ENCODE data around the gene DSG4.

DSG4 gene

DNA sequence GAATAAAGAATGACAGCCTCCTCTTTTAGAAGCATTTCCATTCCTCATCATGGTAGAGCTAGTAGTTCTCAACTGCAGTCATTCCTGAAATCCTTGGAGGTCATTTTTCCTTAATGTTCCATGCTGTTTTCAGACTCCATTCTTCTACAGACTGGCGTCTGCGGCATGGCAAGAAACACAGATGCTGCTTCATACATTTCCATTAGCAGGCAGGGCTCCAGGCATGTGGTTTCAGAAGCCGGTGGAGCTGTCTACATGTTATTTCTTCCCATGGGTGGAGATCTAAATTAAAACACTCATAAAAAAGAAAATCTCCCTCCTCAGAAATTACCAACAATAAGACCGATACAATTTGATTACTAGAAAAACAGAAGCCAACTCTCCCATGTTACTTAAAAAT, 64.9 kb downstream of the DSG4 start:
- Histone ChIP-seq H3K4me3 (ENCODE audit: insufficient read depth in 1 of 2, low read depth in 1 of 2, low read length in 2 of 2) (no peak overlapping the region), H2BK12ac (ENCODE audit: low read length in 2 of 2) (no peak overlapping the region), H3K23ac (ENCODE audit: low read length in 2 of 2) (no peak overlapping the region), H2AK5ac (ENCODE audit: low read length, severe bottlenecking) (no peak overlapping the region), H3K9me3 (ENCODE audit: control insufficient read depth, low read length) (no peaks in the 10 kb centered on the region), H3K14ac (ENCODE audit: low read length in 2 of 2) (no peak overlapping the region), H2BK120ac (ENCODE audit: low read depth, low read length) (no peak overlapping the region), H3K18ac (ENCODE audit: low read depth in 1 of 2, low read length in 2 of 2) (no peak overlapping the region), H3K9ac (ENCODE audit: low read length) (no peak overlapping the region), H2BK5ac (ENCODE audit: low read depth, low read length, poor library complexity, severe bottlenecking) (no peak overlapping the region), H4K8ac (ENCODE audit: low read length) (no peak overlapping the region), H3K27ac (ENCODE audit: low read length, poor library complexity, severe bottlenecking) (no peak overlapping the region), H3K4me1 (ENCODE audit: control insufficient read depth, insufficient read depth, low read depth, low read length) (no peaks in the 10 kb centered on the region), H2BK15ac (ENCODE audit: low read depth, poor library complexity, severe bottlenecking) (no peak overlapping the region), H3K79me1 (replicated peaks; ENCODE audit: low read length, poor library complexity, severe bottlenecking) (no peaks in the 10 kb centered on the region), H3K4ac (ENCODE audit: low read depth in 1 of 2, low read length in 2 of 2) (no peak overlapping the region), H3K27me3 (ENCODE audit: control insufficient read depth in 1 of 2, insufficient read depth in 1 of 2, low read length in 2 of 2) (no peaks in the 10 kb centered on the region), H3K4me2 (ENCODE audit: low read length, poor library complexity, severe bottlenecking) (no peak overlapping the region), H4K91ac (ENCODE audit: low read length) (no peak overlapping the region), H2AFZ (ENCODE audit: low read depth, low read length) (no peak overlapping the region), H3K36me3 (ENCODE audit: control insufficient read depth in 1 of 2, insufficient read depth in 2 of 2, low read depth in 1 of 2, low read length in 2 of 2) (no peaks in the 10 kb centered on the region)
- 100% methylated on average over 3 of the region's 4 CpGs for WGBS
- DNase-seq = no peak

GRCh38 chr18:31444142-31444541, 67.6 kb downstream of the DSG4 start:
- no peak overlapping the region for H2AFZ ChIP-seq (ENCODE audit: low read depth, low read length)
- H4K8ac ChIP-seq (ENCODE audit: low read length) = no peak overlapping the region
- H3K14ac ChIP-seq (ENCODE audit: low read length in 2 of 2) = no peak overlapping the region
- 100% methylated on average over 2 of the region's 2 CpGs for WGBS
- H3K4me1 ChIP-seq (ENCODE audit: control insufficient read depth, insufficient read depth, low read depth, low read length) = no peaks in the 10 kb centered on the region
- no peaks in the 10 kb centered on the region for H3K36me3 ChIP-seq (ENCODE audit: control insufficient read depth in 1 of 2, insufficient read depth in 2 of 2, low read depth in 1 of 2, low read length in 2 of 2)
- no peak overlapping the region for H2BK15ac ChIP-seq (ENCODE audit: low read depth, poor library complexity, severe bottlenecking)
- H3K27me3 ChIP-seq (ENCODE audit: control insufficient read depth in 1 of 2, insufficient read depth in 1 of 2, low read length in 2 of 2) = no peaks in the 10 kb centered on the region
- H3K4ac ChIP-seq (ENCODE audit: low read depth in 1 of 2, low read length in 2 of 2) = no peak overlapping the region
- no peak overlapping the region for H2BK12ac ChIP-seq (ENCODE audit: low read length in 2 of 2)
- H3K4me3 ChIP-seq (ENCODE audit: insufficient read depth in 1 of 2, low read depth in 1 of 2, low read length in 2 of 2) = no peak overlapping the region
- no peak overlapping the region for H4K91ac ChIP-seq (ENCODE audit: low read length)
- no peaks in the 10 kb centered on the region for H3K9me3 ChIP-seq (ENCODE audit: control insufficient read depth, low read length)
- no peak overlapping the region for H2BK120ac ChIP-seq (ENCODE audit: low read depth, low read length)
- no peak overlapping the region for H3K9ac ChIP-seq (ENCODE audit: low read length)
- no peak overlapping the region for H3K18ac ChIP-seq (ENCODE audit: low read depth in 1 of 2, low read length in 2 of 2)
- H3K27ac ChIP-seq (ENCODE audit: low read length, poor library complexity, severe bottlenecking) = no peak overlapping the region
- no peak overlapping the region for H2BK5ac ChIP-seq (ENCODE audit: low read depth, low read length, poor library complexity, severe bottlenecking)
- H3K23ac ChIP-seq (ENCODE audit: low read length in 2 of 2) = no peak overlapping the region
- no peak overlapping the region for H3K4me2 ChIP-seq (ENCODE audit: low read length, poor library complexity, severe bottlenecking)
- no peak for DNase-seq
- H3K79me1 ChIP-seq (replicated peaks; ENCODE audit: low read length, poor library complexity, severe bottlenecking) = no peaks in the 10 kb centered on the region
- no peak overlapping the region for H2AK5ac ChIP-seq (ENCODE audit: low read length, severe bottlenecking)

- H2AK5ac ChIP-seq (ENCODE audit: low read length, severe bottlenecking) = no peak overlapping the region
- no peaks in the 10 kb centered on the region for H3K4me1 ChIP-seq (ENCODE audit: control insufficient read depth, insufficient read depth, low read depth, low read length)
- H2BK15ac ChIP-seq (ENCODE audit: low read depth, poor library complexity, severe bottlenecking) = no peak overlapping the region
- H2BK120ac ChIP-seq (ENCODE audit: low read depth, low read length) = no peak overlapping the region
- no peaks in the 10 kb centered on the region for H3K79me1 ChIP-seq (replicated peaks; ENCODE audit: low read length, poor library complexity, severe bottlenecking)
- no peak overlapping the region for H3K4ac ChIP-seq (ENCODE audit: low read depth in 1 of 2, low read length in 2 of 2)
- H2BK12ac ChIP-seq (ENCODE audit: low read length in 2 of 2) = no peak overlapping the region
- no peak overlapping the region for H3K18ac ChIP-seq (ENCODE audit: low read depth in 1 of 2, low read length in 2 of 2)
- H3K23ac ChIP-seq (ENCODE audit: low read length in 2 of 2) = no peak overlapping the region
- no peak overlapping the region for H4K91ac ChIP-seq (ENCODE audit: low read length)
- no peak overlapping the region for H3K9ac ChIP-seq (ENCODE audit: low read length)
- H3K4me3 ChIP-seq (ENCODE audit: insufficient read depth in 1 of 2, low read depth in 1 of 2, low read length in 2 of 2) = no peak overlapping the region
- H3K9me3 ChIP-seq (ENCODE audit: control insufficient read depth, low read length) = no peaks in the 10 kb centered on the region
- no peak overlapping the region for H4K8ac ChIP-seq (ENCODE audit: low read length)
- H3K4me2 ChIP-seq (ENCODE audit: low read length, poor library complexity, severe bottlenecking) = no peak overlapping the region
- no peak overlapping the region for H3K27ac ChIP-seq (ENCODE audit: low read length, poor library complexity, severe bottlenecking)
- no peak for DNase-seq
- H2AFZ ChIP-seq (ENCODE audit: low read depth, low read length) = no peak overlapping the region
- no peaks in the 10 kb centered on the region for H3K36me3 ChIP-seq (ENCODE audit: control insufficient read depth in 1 of 2, insufficient read depth in 2 of 2, low read depth in 1 of 2, low read length in 2 of 2)
- H3K14ac ChIP-seq (ENCODE audit: low read length in 2 of 2) = no peak overlapping the region
- H2BK5ac ChIP-seq (ENCODE audit: low read depth, low read length, poor library complexity, severe bottlenecking) = no peak overlapping the region
- no peaks in the 10 kb centered on the region for H3K27me3 ChIP-seq (ENCODE audit: control insufficient read depth in 1 of 2, insufficient read depth in 1 of 2, low read length in 2 of 2)
Measured at GRCh38 chr18:31445908-31446307, 69.3 kb downstream of the DSG4 start.

DNA sequence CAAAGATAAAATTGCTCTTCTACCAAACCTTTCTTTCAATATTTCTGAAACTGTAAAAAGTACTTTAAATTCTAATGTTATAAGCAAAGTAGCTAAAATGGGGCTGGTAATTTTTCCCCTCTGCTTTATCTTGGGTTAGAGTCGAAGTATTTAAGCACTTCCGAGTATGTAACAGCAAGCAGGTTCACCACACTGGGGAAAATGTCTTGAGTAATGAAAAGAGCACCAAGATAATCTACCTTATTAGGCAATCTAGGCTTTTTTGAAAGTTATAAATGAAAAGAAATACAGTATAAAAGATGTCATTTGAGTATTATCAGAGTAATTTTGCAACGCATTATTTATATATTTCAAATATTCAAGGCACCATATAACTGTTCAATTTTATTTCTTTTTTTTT, 70.3 kb downstream of the DSG4 start:
- WGBS = 100% methylated on average over 2 of the region's 3 CpGs
- Histone ChIP-seq H2BK12ac (ENCODE audit: low read length in 2 of 2) (no peak overlapping the region), H3K9me3 (ENCODE audit: control insufficient read depth, low read length) (no peaks in the 10 kb centered on the region)

More for the DNA sequence above, 70.3 kb downstream of the DSG4 start:
- Histone ChIP-seq H3K14ac (ENCODE audit: low read length in 2 of 2) (no peak overlapping the region), H3K18ac (ENCODE audit: low read depth in 1 of 2, low read length in 2 of 2) (no peak overlapping the region), H3K36me3 (ENCODE audit: control insufficient read depth in 1 of 2, insufficient read depth in 2 of 2, low read depth in 1 of 2, low read length in 2 of 2) (no peaks in the 10 kb centered on the region), H2AFZ (ENCODE audit: low read depth, low read length) (no peak overlapping the region), H3K9ac (ENCODE audit: low read length) (no peak overlapping the region), H3K23ac (ENCODE audit: low read length in 2 of 2) (no peak overlapping the region), H3K4me3 (ENCODE audit: insufficient read depth in 1 of 2, low read depth in 1 of 2, low read length in 2 of 2) (no peak overlapping the region), H2BK5ac (ENCODE audit: low read depth, low read length, poor library complexity, severe bottlenecking) (no peak overlapping the region), H2AK5ac (ENCODE audit: low read length, severe bottlenecking) (no peak overlapping the region), H3K4ac (ENCODE audit: low read depth in 1 of 2, low read length in 2 of 2) (no peak overlapping the region), H3K4me2 (ENCODE audit: low read length, poor library complexity, severe bottlenecking) (no peak overlapping the region), H3K79me1 (replicated peaks; ENCODE audit: low read length, poor library complexity, severe bottlenecking) (no peaks in the 10 kb centered on the region), H2BK120ac (ENCODE audit: low read depth, low read length) (no peak overlapping the region), H2BK15ac (ENCODE audit: low read depth, poor library complexity, severe bottlenecking) (no peak overlapping the region), H3K27me3 (ENCODE audit: control insufficient read depth in 1 of 2, insufficient read depth in 1 of 2, low read length in 2 of 2) (no peaks in the 10 kb centered on the region), H3K27ac (ENCODE audit: low read length, poor library complexity, severe bottlenecking) (no peak overlapping the region), H3K4me1 (ENCODE audit: control insufficient read depth, insufficient read depth, low read depth, low read length) (no peaks in the 10 kb centered on the region), H4K8ac (ENCODE audit: low read length) (no peak overlapping the region), H4K91ac (ENCODE audit: low read length) (no peak overlapping the region)
- DNase-seq = no peak
